Neural progenitor cell (in vitro differentiated cells): ENCODE results near the gene TBC1D24.

Source experiments
- CTCF ChIP-seq: fragments of 200-600 bp; sonication (generic); IDR thresholded peaks from 2 replicates; pipeline ENCODE4 v1.5.1; 2017; ENCODE audit warnings: antibody characterized with exemption, mild to moderate bottlenecking
- EZH2 ChIP-seq: fragments of 200-600 bp; sonication (generic); IDR thresholded peaks from 2 replicates; pipeline ENCODE4 v1.6.1; 2017; ENCODE audit warnings: antibody characterized with exemption, mild to moderate bottlenecking, moderate library complexity

GRCh38 chr16:2535625-2536013 is 60.7 kb downstream of the TBC1D24 start:
- TF ChIP-seq CTCF (no peak), EZH2 (no peak)
